ENCODE data around the gene PIGV. TPM values are rescaled to one million over a fixed set of nuclear protein-coding genes. Genes with fewer than 3 reads are reported as not detected.

PIGV gene
- total RNA-seq, 1 experiment from 2014 or later: 13.2 TPM

GRCh38 chr1:26814377-26814776 lies 26.6 kb downstream of the PIGV start:
- H3K9ac ChIP-seq (ENCODE audit: low read length): no peak overlapping the region
- POLR2A ChIA-PET: no interaction called here
- RAD21 ChIA-PET (ENCODE audit: low non-redundant PET in 1 of 2, low total read pairs in 2 of 2, uncharacterized antibody in 2 of 2, unreplicated experiment in 2 of 2): interaction anchor here in 1 of 2 experiments (0.7 kb wide), 1 partner anchor 204 kb away, joined by 4 read pairs; no protein-coding TSS in a partner anchor
- peaks cover 0 to 14% of the 10 kb centered on the region in 2 experiments; a peak in 1 of 4 replicates for H3K4me1 ChIP-seq (ENCODE audit: control insufficient read depth in 1 of 2, insufficient read depth in 2 of 2, low read length in 2 of 2)
- BruUV-seq (replicated peaks): no TSS peak
- no peaks in the 10 kb centered on the region for H3K27me3 ChIP-seq (ENCODE audit: insufficient read depth, low read length)
- H3K9me3 ChIP-seq (ENCODE audit: control insufficient read depth in 1 of 2, insufficient read depth in 1 of 2, low read depth in 1 of 2, low read length in 2 of 2): no peaks in the 10 kb centered on the region
- ATAC-seq: no peak
- intact Hi-C loops (cut with micrococcal nuclease): no loop called here
- no peak overlapping the region for H3K4me3 ChIP-seq (replicated peaks in 1 of 2; ENCODE audit: low read depth in 1 of 2, low read length in 2 of 2)
- no peaks in the 10 kb centered on the region for H3K36me3 ChIP-seq (ENCODE audit: control insufficient read depth in 1 of 2, insufficient read depth in 2 of 2, low read length in 2 of 2)
- no peak overlapping the region for H3K4me2 ChIP-seq (ENCODE audit: low read length)
- 0 out of 2 replicates have a peak, but pooled peaks cover 4% of the 10 kb centered on the region for H3K9me2 ChIP-seq (ENCODE audit: insufficient read depth)
- H4K20me1 ChIP-seq (ENCODE audit: insufficient read depth): no peaks in the 10 kb centered on the region
- no peak for TF ChIP-seq MAX (IDR thresholded peaks at IDR 0.05)
- no peak for TF ChIP-seq EGR1 (IDR thresholded peaks at IDR 0.05; ENCODE audit: low read depth)
- no peak for TF ChIP-seq ZNF274 (IDR thresholded peaks at IDR 0.05; ENCODE audit: low read depth, low read length)
- no peak for TF ChIP-seq FOSL1 (IDR thresholded peaks at IDR 0.05; ENCODE audit: low read depth)
- TF ChIP-seq SRF (IDR thresholded peaks at IDR 0.05; ENCODE audit: low read depth): no peak
- TF ChIP-seq RAD21 (IDR thresholded peaks at IDR 0.05; ENCODE audit: low read depth): no peak
- no peak for TF ChIP-seq CBX3 (IDR thresholded peaks at IDR 0.05; ENCODE audit: low read depth)
- TF ChIP-seq REST (IDR thresholded peaks at IDR 0.05; ENCODE audit: low read depth): no peak
- no peak for TF ChIP-seq ATF3 (IDR thresholded peaks at IDR 0.05)
- TF ChIP-seq TCF7L2 (IDR thresholded peaks at IDR 0.05; ENCODE audit: borderline replicate concordance, extremely low read depth, insufficient read depth, insufficient read length): no peak
- no peak for TF ChIP-seq SP1 (IDR thresholded peaks at IDR 0.05; ENCODE audit: low read depth)
- no peak overlapping the region for H2AFZ ChIP-seq (ENCODE audit: low read depth, low read length, poor library complexity, severe bottlenecking)
- CTCF ChIA-PET: no interaction called here
- DNase-seq (ENCODE audit: low read depth, low spot score): no peak
- H3K27ac ChIP-seq (ENCODE audit: low read depth, low read length): no peak overlapping the region
- no peaks in the 10 kb centered on the region for H3K79me2 ChIP-seq (ENCODE audit: insufficient read depth, low read length)

Measured in HCT116 (cell line).